Measurements from ENCODE around the gene EFCAB6.

EFCAB6 gene

DNA sequence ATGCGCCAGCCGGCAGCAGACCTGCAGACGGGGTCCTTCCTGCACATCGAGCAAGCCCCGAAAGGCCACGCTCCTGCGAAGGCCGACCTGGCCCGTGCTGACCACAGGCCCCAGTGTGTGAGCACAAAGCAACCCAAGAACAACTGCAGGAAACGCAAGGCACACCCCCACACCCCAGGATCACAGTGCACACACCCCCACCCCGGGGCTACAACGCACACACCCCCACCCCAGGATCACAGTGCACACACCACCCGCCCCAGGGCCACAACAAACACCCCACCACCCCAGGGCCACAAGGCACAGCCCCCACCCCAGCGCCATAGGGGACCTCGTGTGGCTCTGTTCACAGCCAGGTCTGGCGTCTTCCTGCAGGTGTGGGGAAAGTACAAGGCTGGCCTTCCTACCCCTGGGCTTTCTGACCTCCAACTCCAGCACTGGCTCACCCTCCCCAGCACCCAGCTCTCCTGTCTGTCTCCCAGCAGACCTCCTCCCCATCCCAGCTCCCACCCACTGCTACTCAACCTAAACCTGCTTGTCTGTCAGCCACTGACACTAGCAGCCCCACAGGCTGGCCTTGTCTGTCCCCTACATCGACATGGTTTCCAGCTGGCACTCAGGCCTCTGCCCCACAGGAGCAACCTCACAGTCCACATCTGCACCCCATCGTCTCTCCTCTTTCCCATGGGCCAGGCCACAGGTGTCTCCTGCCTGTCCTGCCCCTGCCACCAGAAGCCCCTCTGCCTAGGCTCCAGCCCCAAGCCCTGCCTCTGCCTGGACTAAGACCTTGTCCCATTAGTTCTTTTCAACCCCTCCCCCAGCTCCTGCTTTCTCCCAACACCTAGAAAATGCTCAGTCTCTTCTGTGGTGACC is 20.5 kb upstream of the EFCAB6 start:
- TF ChIP-seq, protein P1, sequence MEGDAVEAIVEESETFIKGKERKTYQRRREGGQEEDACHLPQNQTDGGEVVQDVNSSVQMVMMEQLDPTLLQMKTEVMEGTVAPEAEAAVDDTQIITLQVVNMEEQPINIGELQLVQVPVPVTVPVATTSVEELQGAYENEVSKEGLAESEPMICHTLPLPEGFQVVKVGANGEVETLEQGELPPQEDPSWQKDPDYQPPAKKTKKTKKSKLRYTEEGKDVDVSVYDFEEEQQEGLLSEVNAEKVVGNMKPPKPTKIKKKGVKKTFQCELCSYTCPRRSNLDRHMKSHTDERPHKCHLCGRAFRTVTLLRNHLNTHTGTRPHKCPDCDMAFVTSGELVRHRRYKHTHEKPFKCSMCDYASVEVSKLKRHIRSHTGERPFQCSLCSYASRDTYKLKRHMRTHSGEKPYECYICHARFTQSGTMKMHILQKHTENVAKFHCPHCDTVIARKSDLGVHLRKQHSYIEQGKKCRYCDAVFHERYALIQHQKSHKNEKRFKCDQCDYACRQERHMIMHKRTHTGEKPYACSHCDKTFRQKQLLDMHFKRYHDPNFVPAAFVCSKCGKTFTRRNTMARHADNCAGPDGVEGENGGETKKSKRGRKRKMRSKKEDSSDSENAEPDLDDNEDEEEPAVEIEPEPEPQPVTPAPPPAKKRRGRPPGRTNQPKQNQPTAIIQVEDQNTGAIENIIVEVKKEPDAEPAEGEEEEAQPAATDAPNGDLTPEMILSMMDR (IDR thresholded peaks at IDR 0.05; ENCODE audit: low read length), result no peak
- TF ChIP-seq EZH2 (IDR thresholded peaks at IDR 0.05; ENCODE audit: borderline replicate concordance, low read length), result no peak
- Histone ChIP-seq H3K4me1 (ENCODE audit: insufficient read depth, low read length, severe bottlenecking) (no peaks in the 10 kb centered on the region), H4K20me1 (ENCODE audit: insufficient read depth, low read length) (no peaks in the 10 kb centered on the region), H3K4me2 (ENCODE audit: low read length) (no peak overlapping the region), H3K36me3 (ENCODE audit: insufficient read depth, low read length) (no peaks in the 10 kb centered on the region), H3K27me3 (ENCODE audit: insufficient read depth, low read length) (no peaks in the 10 kb centered on the region), H3F3A (ENCODE audit: insufficient read depth, low read length) (no peaks in the 10 kb centered on the region), H3K4me3 (ENCODE audit: low read depth, low read length, poor library complexity, severe bottlenecking) (no peak overlapping the region), H3K9me2 (ENCODE audit: low read depth, low read length) (no peaks in the 10 kb centered on the region), H2AFZ (ENCODE audit: low read length) (no peak overlapping the region), H3K9me3 (ENCODE audit: low read length) (no peaks in the 10 kb centered on the region), H3K9ac (ENCODE audit: low read length) (no peak overlapping the region), H3K79me2 (ENCODE audit: insufficient read depth, low read length) (no peaks in the 10 kb centered on the region), H3K27ac (ENCODE audit: low read depth, low read length, poor library complexity, severe bottlenecking) (no peak overlapping the region)

DNA sequence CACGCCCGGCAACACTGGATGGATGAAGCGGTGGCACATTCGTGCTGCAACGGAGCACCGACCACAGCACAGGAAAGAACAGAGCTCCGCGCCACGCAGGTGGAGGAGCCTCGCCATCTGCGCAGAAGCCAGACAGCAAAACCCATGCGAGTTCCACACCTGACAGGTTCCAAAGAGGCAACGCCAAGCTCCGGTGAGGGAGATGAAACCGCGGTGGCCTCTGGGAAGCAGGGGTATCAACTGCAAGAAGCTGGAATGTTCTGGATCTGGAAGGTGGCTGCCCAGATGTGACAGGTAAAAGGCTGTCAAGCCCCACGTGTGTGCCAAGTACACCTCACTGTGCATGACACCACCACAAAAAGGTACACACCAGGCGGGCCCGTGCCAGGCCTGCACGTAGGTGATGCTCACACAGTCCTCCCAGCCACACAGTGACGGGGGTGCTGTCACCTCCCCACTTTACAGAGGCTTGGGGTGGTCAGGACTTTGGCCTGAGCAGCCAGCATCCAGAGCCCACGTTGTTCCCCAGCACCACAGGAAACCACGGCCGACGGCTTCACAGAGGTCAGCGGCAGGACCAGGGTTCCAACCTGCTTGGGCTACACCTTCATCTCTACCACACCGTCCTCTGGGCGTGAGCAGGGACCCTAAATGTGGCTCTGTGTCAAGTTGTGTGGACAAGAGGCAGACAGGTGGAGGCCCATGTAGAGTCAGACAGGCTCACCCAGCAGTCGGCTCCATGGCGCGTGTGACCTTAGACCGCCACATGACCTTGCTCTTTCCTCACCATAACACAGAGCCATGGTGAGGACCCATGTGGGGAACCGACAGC is 19.7 kb upstream of the EFCAB6 start:
- Histone ChIP-seq H3K27ac (ENCODE audit: low read depth, low read length, poor library complexity, severe bottlenecking) (no peak overlapping the region), H3K27me3 (ENCODE audit: insufficient read depth, low read length) (no peaks in the 10 kb centered on the region), H2AFZ (ENCODE audit: low read length) (no peak overlapping the region), H3K4me1 (ENCODE audit: insufficient read depth, low read length, severe bottlenecking) (no peaks in the 10 kb centered on the region), H3K4me3 (ENCODE audit: low read depth, low read length, poor library complexity, severe bottlenecking) (no peak overlapping the region), H3K9me3 (ENCODE audit: low read length) (no peaks in the 10 kb centered on the region), H4K20me1 (ENCODE audit: insufficient read depth, low read length) (no peaks in the 10 kb centered on the region), H3K9ac (ENCODE audit: low read length) (no peak overlapping the region), H3K79me2 (ENCODE audit: insufficient read depth, low read length) (no peaks in the 10 kb centered on the region), H3K4me2 (ENCODE audit: low read length) (no peak overlapping the region), H3K9me2 (ENCODE audit: low read depth, low read length) (no peaks in the 10 kb centered on the region), H3F3A (ENCODE audit: insufficient read depth, low read length) (no peaks in the 10 kb centered on the region), H3K36me3 (ENCODE audit: insufficient read depth, low read length) (no peaks in the 10 kb centered on the region)
- TF ChIP-seq EZH2 (IDR thresholded peaks at IDR 0.05; ENCODE audit: borderline replicate concordance, low read length), result no peak
- TF ChIP-seq, protein P1 (IDR thresholded peaks at IDR 0.05; ENCODE audit: low read length), result no peak

DNA sequence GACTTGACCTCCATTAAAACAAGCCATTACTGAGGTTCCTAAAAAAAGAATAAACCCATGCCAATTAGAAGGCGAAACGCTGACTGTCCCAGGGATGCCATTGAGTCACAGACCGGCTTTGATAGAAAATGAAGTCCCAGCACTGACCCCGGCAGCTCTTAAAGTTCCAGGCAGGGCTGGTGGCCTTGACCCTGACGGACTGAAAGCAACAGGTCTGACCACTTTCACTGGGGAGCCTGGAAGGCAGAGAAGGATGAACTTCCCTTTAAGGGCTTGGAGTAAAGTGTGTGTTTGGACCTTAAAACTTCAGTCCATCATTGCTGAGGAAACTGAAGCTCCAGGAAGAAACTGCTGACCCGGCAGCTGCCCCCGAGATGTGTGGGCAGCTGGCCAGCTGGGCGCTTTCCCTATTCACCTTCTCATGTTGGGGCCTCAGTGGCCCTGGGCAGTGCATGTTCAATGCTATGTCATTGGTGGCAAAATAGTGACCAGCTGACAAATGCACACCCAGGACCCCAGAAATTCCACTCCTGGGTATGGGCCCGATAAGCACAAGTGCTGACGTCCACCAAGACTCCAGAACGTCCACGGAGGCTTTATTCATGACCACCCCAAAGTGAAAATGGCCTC is 18.9 kb upstream of the EFCAB6 start:
- H3K4me3 ChIP-seq (ENCODE audit: low read depth, low read length, poor library complexity, severe bottlenecking), result no peak overlapping the region
- no peak overlapping the region for H3K4me2 ChIP-seq (ENCODE audit: low read length)
- H3K36me3 ChIP-seq (ENCODE audit: insufficient read depth, low read length), result no peaks in the 10 kb centered on the region
- no peak overlapping the region for H3K9ac ChIP-seq (ENCODE audit: low read length)
- H3K9me2 ChIP-seq (ENCODE audit: low read depth, low read length), result no peaks in the 10 kb centered on the region
- no peaks in the 10 kb centered on the region for H4K20me1 ChIP-seq (ENCODE audit: insufficient read depth, low read length)
- TF ChIP-seq, protein P1 (IDR thresholded peaks at IDR 0.05; ENCODE audit: low read length), result no peak
- TF ChIP-seq EZH2 (IDR thresholded peaks at IDR 0.05; ENCODE audit: borderline replicate concordance, low read length), result no peak
- H3K79me2 ChIP-seq (ENCODE audit: insufficient read depth, low read length), result no peaks in the 10 kb centered on the region
- H3K27ac ChIP-seq (ENCODE audit: low read depth, low read length, poor library complexity, severe bottlenecking), result no peak overlapping the region
- H2AFZ ChIP-seq (ENCODE audit: low read length), result no peak overlapping the region
- H3F3A ChIP-seq (ENCODE audit: insufficient read depth, low read length), result no peaks in the 10 kb centered on the region
- no peaks in the 10 kb centered on the region for H3K4me1 ChIP-seq (ENCODE audit: insufficient read depth, low read length, severe bottlenecking)
- H3K9me3 ChIP-seq (ENCODE audit: low read length), result no peaks in the 10 kb centered on the region
- no peaks in the 10 kb centered on the region for H3K27me3 ChIP-seq (ENCODE audit: insufficient read depth, low read length)
